Stimulated activated CD4-positive, alpha-beta T cell treated with anti-CD3 and anti-CD28 coated beads, Interleukin-12 subunit alpha, Interleukin-12 subunit beta, amount 100 ng/mL, for 48 hours (primary cell): ENCODE data around the gene CNOT6L.

ENCODE experiments used
- DNase-seq, 3 donors: peaks; one replicate each; pipeline ENCODE4 v3.0.0-alpha.2; 2020; ENCODE audit warnings: low read depth in 2 of 3, low spot score in 1 of 3

The CNOT6L gene

DNA sequence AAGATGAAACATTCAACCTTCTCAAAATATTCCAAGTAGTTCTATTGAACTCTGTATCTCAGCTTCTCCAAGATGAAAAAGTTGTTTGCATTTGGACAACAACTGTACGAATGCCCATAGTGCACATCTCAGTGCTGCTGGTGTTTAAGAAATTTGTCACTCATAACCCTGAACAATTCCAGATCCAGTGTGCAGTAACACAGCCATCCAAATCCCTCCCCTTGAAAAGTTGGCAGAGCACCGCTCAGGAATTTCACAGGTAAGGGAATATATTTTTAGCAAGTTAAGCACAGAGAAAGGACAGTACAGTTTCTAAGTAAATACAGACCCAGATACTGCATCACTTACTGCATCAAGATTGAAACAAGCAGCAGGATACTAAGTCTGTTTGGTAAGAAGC lies 104.7 kb downstream of the CNOT6L start:
- no peak for DNase-seq

DNA sequence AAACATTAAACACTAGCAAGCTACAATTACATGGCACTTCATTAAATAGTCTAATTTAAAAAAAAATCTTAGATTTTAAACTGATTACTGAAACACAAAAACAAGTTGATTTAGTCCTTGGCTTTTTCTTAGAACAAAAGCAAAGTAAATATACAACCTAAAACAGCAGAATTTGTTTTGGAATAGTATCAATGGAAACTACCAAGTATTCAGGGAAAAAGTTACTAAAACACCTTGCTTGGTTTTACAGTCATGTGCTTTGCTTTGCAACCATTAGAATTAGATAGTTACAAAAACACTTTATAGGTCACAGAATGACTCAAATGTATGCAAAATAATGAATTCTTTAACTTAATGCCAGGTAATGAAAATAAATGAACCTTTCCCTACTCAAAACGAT lies 105.3 kb downstream of the CNOT6L start:
- DNase-seq: no peak

GRCh38 chr4:77712675-77713074 lies 106.5 kb downstream of the CNOT6L start:
- DNase-seq: no peak

GRCh38 chr4:77711469-77711868 lies 107.7 kb downstream of the CNOT6L start:
- no peak for DNase-seq

DNA sequence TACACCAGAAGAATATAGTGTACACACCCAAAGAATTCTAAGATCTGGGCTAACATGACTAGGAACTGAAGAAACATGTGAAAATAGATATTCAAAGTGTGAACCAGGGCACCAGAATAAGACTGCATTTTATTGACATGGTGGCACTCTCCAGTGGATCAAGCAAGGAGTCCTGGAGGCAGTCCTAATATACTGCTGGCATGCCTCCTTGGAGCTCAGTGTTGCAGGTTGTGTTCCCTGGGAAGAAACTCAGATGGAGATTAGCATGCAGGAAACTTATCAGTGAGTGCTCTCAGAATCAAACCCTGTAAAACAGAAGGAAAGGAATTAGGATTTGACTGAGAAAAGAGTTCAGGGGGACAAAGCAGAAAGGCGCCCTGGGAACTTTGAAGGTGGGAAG lies 108.5 kb downstream of the CNOT6L start:
- DNase-seq: no peak

DNA sequence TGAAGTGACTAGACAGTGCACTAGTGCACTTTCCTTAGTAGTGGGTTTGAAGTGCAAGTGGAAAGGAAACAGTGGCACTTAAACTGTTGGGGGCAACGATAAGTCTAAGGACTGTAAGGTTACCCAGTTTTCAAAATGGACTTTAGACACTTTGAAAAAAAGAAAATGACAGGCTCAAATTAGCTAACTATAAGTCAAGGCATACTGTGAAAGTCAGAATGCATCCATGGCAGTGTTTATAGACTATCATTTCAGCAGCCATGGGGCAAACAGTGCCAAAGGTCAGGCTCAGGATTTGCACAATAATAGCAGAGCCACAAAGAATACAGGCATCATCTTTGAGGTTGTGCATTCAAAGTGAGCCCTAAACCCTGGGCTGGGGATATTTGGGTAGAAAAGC lies 109.1 kb downstream of the CNOT6L start:
- DNase-seq: no peak

DNA sequence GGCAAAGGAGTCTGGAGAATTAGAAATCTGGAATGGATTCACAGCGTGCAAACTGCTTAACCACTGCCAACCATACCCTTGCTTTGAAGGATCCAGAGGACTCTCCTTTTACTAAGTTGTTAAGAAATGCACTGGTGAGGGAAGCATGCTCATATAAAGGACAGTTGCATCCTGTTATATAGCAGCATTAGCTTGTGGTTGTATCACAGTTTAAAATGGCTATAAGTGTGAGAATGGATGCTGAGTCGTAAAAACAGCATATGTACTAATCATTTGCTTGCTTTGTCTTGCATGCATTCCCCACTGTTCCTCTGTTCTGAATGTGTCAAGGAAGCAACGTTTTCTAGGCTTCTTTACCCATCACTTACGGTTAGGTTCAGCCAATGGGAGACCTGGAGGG lies 112.5 kb downstream of the CNOT6L start:
- no peak for DNase-seq

DNA sequence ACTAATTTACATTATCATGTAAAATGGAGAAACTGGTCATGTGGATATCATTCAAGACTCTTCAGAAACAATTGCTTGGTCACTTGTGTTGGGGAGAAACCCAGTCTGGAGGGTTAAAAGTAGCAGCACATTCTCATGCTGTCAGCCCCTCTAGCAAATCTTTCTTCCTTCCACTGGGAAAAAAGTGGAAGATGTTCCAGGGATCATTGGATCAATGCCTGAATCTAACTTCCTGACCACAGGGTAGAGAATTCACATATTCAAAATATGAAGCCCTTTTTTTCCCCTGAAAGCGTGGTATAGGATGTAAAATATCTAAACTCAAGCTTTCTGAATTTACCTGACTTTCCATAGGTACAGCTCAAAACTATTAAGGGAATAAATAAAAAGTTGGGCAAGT lies 115.5 kb downstream of the CNOT6L start:
- no peak for DNase-seq

- DNase-seq: no peak
Observed at GRCh38 chr4:77701121-77701520, 118.0 kb downstream of the CNOT6L start.

GRCh38 chr4:77699731-77700210 lies 119.4 kb downstream of the CNOT6L start:
- no peak for DNase-seq

DNA sequence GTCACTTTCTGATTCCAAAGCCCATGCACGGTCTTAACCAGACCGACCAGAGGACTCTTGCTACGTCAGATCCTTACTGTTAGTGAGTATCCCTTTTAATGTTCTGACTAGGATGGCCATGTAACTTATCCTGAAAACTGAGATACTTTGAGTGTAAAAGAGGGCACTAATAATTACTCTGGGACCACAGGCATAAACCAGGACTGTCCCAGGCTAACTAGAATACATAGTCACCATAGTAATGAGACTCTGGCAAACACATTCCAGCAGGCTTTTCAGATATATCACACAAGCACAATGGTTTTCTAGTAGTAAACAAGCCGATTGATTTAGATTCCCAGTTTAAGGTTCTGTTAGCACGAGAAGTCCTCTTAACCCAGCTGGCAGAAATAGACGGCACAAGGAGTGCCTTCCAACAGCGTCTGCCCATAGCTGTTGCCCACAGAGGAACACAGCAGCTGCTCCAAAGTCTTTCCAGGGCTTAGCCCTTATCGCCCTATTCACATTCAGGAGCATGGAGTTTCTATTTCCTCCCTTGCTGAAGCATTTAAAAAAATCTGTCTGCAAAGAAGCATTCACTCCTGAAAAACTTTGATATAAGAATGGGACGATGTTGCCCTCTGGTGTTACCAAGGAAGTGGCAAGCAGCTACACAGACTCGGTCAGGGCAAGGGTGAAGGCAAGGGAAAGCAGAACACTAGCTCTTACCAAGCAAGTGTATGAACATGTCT lies 121.1 kb downstream of the CNOT6L start:
- no peak for DNase-seq

DNA sequence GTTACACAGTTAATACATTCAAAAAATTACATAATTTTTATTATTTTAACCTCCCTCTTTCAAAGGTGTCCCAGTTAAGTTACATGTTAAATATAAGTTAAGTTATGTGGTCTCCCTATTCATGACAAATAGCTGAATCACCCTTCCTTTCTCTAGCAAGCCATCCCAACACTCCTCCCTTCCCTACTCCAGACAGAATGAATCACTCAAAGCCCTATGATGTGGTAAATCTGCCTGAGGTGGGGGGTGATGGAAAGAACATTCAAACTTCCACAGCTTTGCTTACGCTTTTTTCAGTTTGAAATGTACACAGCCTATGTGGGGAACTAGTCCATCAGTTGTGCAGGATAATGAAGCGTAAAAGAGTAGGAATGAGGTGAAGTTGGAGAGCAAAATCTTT lies 123.4 kb downstream of the CNOT6L start:
- no peak for DNase-seq

DNA sequence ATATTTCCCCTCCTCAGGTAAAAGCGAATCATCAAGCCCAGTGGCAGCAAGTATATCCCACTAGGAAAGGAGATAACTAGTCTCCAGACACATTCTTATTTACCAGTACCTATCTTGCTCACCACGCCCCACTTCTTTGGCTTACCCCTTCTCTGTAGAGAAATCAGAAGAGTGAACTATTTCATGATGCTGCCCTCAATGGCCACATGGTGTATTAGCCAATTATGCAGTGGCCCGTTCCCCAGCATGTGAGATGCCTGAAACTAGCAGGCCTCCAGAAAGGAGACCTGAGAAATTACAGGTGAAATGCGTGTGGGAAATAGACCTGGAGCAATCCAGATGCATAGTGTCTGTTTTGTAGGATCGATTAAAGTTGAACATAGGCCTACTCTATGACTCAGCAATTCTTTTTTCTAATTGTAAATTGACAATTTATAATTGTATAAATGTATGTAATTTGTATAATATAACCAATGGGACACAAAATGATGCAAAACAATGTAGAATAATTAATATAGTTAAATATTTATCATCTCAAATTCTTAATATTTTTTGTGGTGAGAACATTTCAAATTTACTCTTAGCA lies 126.2 kb downstream of the CNOT6L start:
- no peak for DNase-seq

GRCh38 chr4:77681792-77682191 lies 137.4 kb downstream of the CNOT6L start:
- DNase-seq: no peak

DNA sequence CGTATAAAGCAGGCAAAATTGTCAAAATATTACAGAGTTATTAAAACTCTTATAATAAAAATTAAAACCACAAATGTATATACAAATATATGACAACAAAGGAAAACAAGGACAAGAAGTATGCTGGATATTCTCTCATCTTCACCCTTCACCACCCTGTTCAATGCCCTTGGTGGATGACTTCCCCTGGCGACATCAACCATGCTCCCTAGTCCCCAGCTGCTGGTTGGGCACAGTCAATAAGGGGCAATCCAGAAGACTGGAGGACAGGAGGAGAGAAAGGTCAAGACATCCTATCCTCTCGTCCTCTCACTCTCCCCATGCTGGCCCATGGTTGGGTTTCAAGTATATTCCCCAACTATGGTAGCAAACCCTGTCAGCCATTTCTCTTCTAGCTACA lies 142.3 kb downstream of the CNOT6L start:
- no peak for DNase-seq

DNA sequence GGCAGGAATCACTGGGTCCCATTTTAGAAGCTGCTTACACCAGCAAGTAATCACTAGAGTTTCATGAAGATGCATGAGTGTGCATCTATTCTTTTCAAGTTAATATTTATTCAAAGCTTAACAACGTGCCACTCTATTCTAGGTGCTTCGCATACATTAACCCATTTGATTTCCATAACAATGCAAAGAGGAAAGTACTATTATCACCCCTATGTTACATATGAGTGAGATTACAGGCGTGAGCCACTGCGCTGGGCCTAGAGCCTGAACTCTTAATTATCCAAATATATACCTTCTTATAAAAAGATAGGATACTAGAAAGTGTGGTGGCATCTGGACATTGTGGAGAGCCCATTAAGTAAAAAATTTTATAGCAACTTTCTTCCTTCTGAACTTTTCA lies 148.1 kb downstream of the CNOT6L start:
- DNase-seq: no peak

DNA sequence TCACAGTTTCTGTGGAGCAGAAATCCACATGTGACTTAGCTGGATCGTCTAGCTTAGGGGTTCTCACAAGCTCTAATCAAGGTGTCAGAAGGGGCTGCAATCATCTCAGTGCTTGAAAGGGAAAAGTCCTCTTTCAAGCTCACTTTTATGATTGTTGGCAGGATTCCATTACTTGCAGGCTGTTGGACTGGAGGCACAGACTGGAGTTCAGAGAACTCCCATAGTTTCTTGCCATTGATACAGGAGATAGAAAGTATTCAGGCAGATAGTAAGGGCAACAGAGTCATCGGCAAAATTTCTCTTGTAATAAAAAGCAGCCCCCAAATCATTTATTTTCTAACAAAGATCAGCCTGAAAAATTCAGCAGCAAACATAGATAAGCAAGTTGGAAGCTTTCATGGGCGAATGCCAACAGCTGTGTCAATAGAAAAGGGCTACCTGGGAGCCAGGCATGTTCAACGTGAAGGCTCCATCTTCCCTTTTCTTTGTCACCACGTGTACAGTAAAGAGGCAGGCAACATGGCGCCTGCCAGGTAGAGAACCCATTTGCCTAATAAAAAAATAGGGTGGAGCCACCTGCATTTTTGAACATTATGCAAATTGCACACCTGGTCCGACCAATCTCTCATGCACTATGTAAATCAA lies 149.1 kb downstream of the CNOT6L start:
- no peak for DNase-seq

GRCh38 chr4:77665381-77666069 lies 153.6 kb downstream of the CNOT6L start:
- no peak for DNase-seq
